Stimulated activated CD4-positive, alpha-beta T cell treated with anti-CD3 and anti-CD28 coated beads, Interleukin-1b, Interleukin-23, amount 100 ng/mL, for 4 hours (primary cell): Measurements from ENCODE around the gene ADGRA3.
"Not testable (repeated sequence)": the region's sequence is repeated elsewhere in the genome, so short reads cannot be mapped to it uniquely, and the experiment has no call there.

Experiments
- DNase-seq, 2 donors: peaks; one replicate each; pipeline ENCODE4 v3.0.0-alpha.2; 2020; ENCODE audit warnings: low read depth in 2 of 2

Gene ADGRA3

GRCh38 chr4:22482250-22483127, 33.4 kb downstream of the ADGRA3 start:
- no peak for DNase-seq

- no peak for DNase-seq
These were observed 35.1 kb downstream of the ADGRA3 start for GRCh38 chr4:22480675-22481327.

GRCh38 chr4:22478426-22478825, 37.4 kb downstream of the ADGRA3 start:
- no peak for DNase-seq

- no peak for DNase-seq
These were observed 38.1 kb downstream of the ADGRA3 start for GRCh38 chr4:22477813-22478182.

GRCh38 chr4:22477136-22477812, 38.6 kb downstream of the ADGRA3 start:
- no peak for DNase-seq

GRCh38 chr4:22476011-22476410, 39.9 kb downstream of the ADGRA3 start:
- DNase-seq = no peak

- DNase-seq = not testable (repeated sequence)
These were observed 40.6 kb downstream of the ADGRA3 start for GRCh38 chr4:22475311-22475646.

- no peak for DNase-seq
These were observed 41.1 kb downstream of the ADGRA3 start for GRCh38 chr4:22474636-22475310.

- no peak for DNase-seq
These were observed 42.6 kb downstream of the ADGRA3 start for GRCh38 chr4:22473268-22473667.

GRCh38 chr4:22471999-22472461, 43.8 kb downstream of the ADGRA3 start:
- no peak for DNase-seq

GRCh38 chr4:22471419-22471818, 44.4 kb downstream of the ADGRA3 start:
- no peak for DNase-seq

GRCh38 chr4:22466581-22466980, 49.3 kb downstream of the ADGRA3 start:
- DNase-seq = no peak

- DNase-seq = no peak
These were observed 49.9 kb downstream of the ADGRA3 start for GRCh38 chr4:22465996-22466395.

GRCh38 chr4:22465349-22465748, 50.5 kb downstream of the ADGRA3 start:
- DNase-seq = no peak

GRCh38 chr4:22463179-22463578, 52.7 kb downstream of the ADGRA3 start:
- peak; percentile 1 to 24 for DNase-seq

- no peak for DNase-seq
These were observed 53.2 kb downstream of the ADGRA3 start for GRCh38 chr4:22462688-22463087.

GRCh38 chr4:22460266-22460665, 55.6 kb downstream of the ADGRA3 start:
- DNase-seq = no peak

GRCh38 chr4:22458098-22458497, 57.8 kb downstream of the ADGRA3 start:
- no peak for DNase-seq

GRCh38 chr4:22457348-22457747, 58.5 kb downstream of the ADGRA3 start:
- no peak for DNase-seq

- DNase-seq = no peak
These were observed 59.6 kb downstream of the ADGRA3 start for GRCh38 chr4:22456291-22456690.

GRCh38 chr4:22454955-22455354, 60.9 kb downstream of the ADGRA3 start:
- no peak for DNase-seq

GRCh38 chr4:22454216-22454838, 61.5 kb downstream of the ADGRA3 start:
- no peak for DNase-seq
